IMR-90 (cell line): ENCODE results near the gene C16orf92. TPM values are rescaled to one million over a fixed set of nuclear protein-coding genes. Genes with fewer than 3 reads are reported as not detected.

Source experiments
- ATAC-seq: fragments of 200-7000 bp; cut with Tn5 transposase; 2 replicates; pipeline ENCODE4 v1.9.1; 2020; ENCODE audit warnings: low read depth, mild to moderate bottlenecking, moderate library complexity
- BruUV-seq: library from RNA; stranded (reverse); fragments of 400-500 nt; replicated peaks from 2 replicates; lab custom pipeline; 2021; lab: Mats Ljungman, UMichigan
- CTCF ChIA-PET: fragments of 300-600 bp; formaldehyde crosslinking; extraction: SDS; loops from one replicate; lab custom pipeline; 2021; ENCODE audit warnings: antibody characterized with exemption; lab: Yijun Ruan, JAX
- POLR2A ChIA-PET: fragments of 300-600 bp; sonication (Branson Sonifier 250); formaldehyde crosslinking; loops from one replicate; lab custom pipeline; 2022; ENCODE audit warnings: antibody characterized with exemption; ENCODE audit not compliant: unreplicated experiment; lab: Charles Lee
- DNase-seq: peaks from one replicate; pipeline ENCODE4 v3.0.0; 2013
- H2AFZ ChIP-seq: replicated peaks from 2 replicates; pipeline ENCODE3; 2013; ENCODE audit warnings: low read length, mild to moderate bottlenecking; ENCODE audit not compliant: poor library complexity
- H2AK5ac ChIP-seq: 2 replicates; pipeline ENCODE4 v1.6.1; 2013; ENCODE audit warnings: low read depth, low read length, inconsistent platforms
- H2AK9ac ChIP-seq: replicated peaks from 2 replicates; pipeline ENCODE3; 2013; ENCODE audit warnings: mild to moderate bottlenecking, low read depth, low read length, moderate library complexity; ENCODE audit not compliant: poor library complexity
- H2BK120ac ChIP-seq: 2 replicates; pipeline ENCODE4 v1.6.1; 2013; ENCODE audit warnings: low read depth, low read length, inconsistent platforms
- H2BK15ac ChIP-seq: 3 replicates; pipeline ENCODE4 v1.6.1; 2013; ENCODE audit warnings: low read depth, low read length, inconsistent platforms
- H2BK20ac ChIP-seq: 2 replicates; pipeline ENCODE4 v1.6.1; 2013; ENCODE audit warnings: low read depth, mild to moderate bottlenecking, inconsistent platforms, low read length, moderate library complexity
- H2BK5ac ChIP-seq: 2 replicates; pipeline ENCODE4 v1.6.1; 2013; ENCODE audit warnings: mild to moderate bottlenecking, low read depth, low read length, inconsistent platforms; ENCODE audit not compliant: poor library complexity, severe bottlenecking
- H3K14ac ChIP-seq: replicated peaks from 2 replicates; pipeline ENCODE4 v1.6.1; 2013; ENCODE audit warnings: low read depth, low read length, inconsistent platforms
- H3K18ac ChIP-seq: 2 replicates; pipeline ENCODE4 v1.6.1; 2013; ENCODE audit warnings: low read depth, low read length, control low read depth
- H3K23ac ChIP-seq: 2 replicates; pipeline ENCODE4 v1.6.1; 2013; ENCODE audit warnings: low read depth, low read length, inconsistent platforms
- H3K27ac ChIP-seq: 2 replicates; pipeline ENCODE4 v1.5.1; 2013; ENCODE audit warnings: mild to moderate bottlenecking, control low read depth, low read length; ENCODE audit not compliant: insufficient read depth
- H3K27me3 ChIP-seq: 2 replicates; pipeline ENCODE4 v1.6.1; 2013; ENCODE audit warnings: low read length; ENCODE audit not compliant: control insufficient read depth, insufficient read depth
- H3K36me3 ChIP-seq: 2 replicates; pipeline ENCODE4 v1.6.1; 2013; ENCODE audit warnings: low read length, mixed read lengths; ENCODE audit not compliant: control insufficient read depth, insufficient read depth
- H3K4ac ChIP-seq: 2 replicates; pipeline ENCODE4 v1.6.1; 2013; ENCODE audit warnings: low read depth, low read length, inconsistent platforms
- H3K4me1 ChIP-seq: 2 replicates; pipeline ENCODE4 v1.6.1; 2013; ENCODE audit warnings: low read length, mixed read lengths; ENCODE audit not compliant: control insufficient read depth, insufficient read depth
- H3K4me2 ChIP-seq: 2 replicates; pipeline ENCODE4 v1.6.1; 2013; ENCODE audit warnings: low read depth, mild to moderate bottlenecking, control low read depth, low read length, moderate library complexity
- H3K4me3 ChIP-seq: 2 replicates; pipeline ENCODE4 v1.5.1; 2013; ENCODE audit warnings: low read depth, mild to moderate bottlenecking, control low read depth, low read length, moderate library complexity; ENCODE audit not compliant: insufficient read depth
- H3K56ac ChIP-seq: 2 replicates; pipeline ENCODE4 v1.6.1; 2013; ENCODE audit warnings: low read length, inconsistent platforms; ENCODE audit not compliant: insufficient read depth; ENCODE audit errors: extremely low read depth
- H3K79me1 ChIP-seq, 2 experiments: 2 replicates each; pipeline ENCODE4 v1.6.1; 2013; ENCODE audit warnings: low read length in 2 of 2, inconsistent platforms in 1 of 2, low read depth in 1 of 2
- H3K9ac ChIP-seq: 2 replicates; pipeline ENCODE4 v1.6.1; 2013; ENCODE audit warnings: low read depth, low read length, control low read depth
- H3K9me1 ChIP-seq: 2 replicates; pipeline ENCODE4 v1.6.1; 2013; ENCODE audit warnings: low read length, inconsistent platforms; ENCODE audit not compliant: insufficient read depth
- H3K9me3 ChIP-seq: 2 replicates; pipeline ENCODE4 v1.6.1; 2013; ENCODE audit warnings: low read length; ENCODE audit not compliant: control insufficient read depth, insufficient read depth
- H4K20me1 ChIP-seq: 2 replicates; pipeline ENCODE4 v1.6.1; 2013; ENCODE audit warnings: low read length, inconsistent platforms; ENCODE audit not compliant: insufficient read depth
- H4K5ac ChIP-seq: 2 replicates; pipeline ENCODE4 v1.6.1; 2013; ENCODE audit warnings: mild to moderate bottlenecking, low read depth, low read length, control low read depth
- H4K8ac ChIP-seq, 2 experiments: 2 replicates each; pipeline ENCODE4 v1.6.1; 2013; ENCODE audit warnings: low read depth in 2 of 2, low read length in 2 of 2, control low read depth in 1 of 2, inconsistent platforms in 1 of 2
- H4K91ac ChIP-seq: 2 replicates; pipeline ENCODE4 v1.6.1; 2013; ENCODE audit warnings: low read depth, low read length, inconsistent platforms; ENCODE audit not compliant: insufficient read depth
- CHD1 ChIP-seq: IDR thresholded peaks from 2 replicates; pipeline ENCODE4 v1.6.1; 2012; ENCODE audit warnings: low read depth, low read length, improper control_type of control experiment
- WGBS, 2 experiments: methylation state at CpG; one replicate each; pipeline versions ENCODE4 v1.1.5 to v1.1.7; 2013; ENCODE audit warnings: missing lambda C conversion rate in 2 of 2; ENCODE audit not compliant: insufficient read length in 1 of 2; ENCODE audit errors: extremely low coverage in 2 of 2; 5-methylcytosine and 5-hydroxymethylcytosine counted together
- dilution Hi-C: fragments of 300-500 bp; cut with HindIII; formaldehyde crosslinking; loops from one replicate; pipeline ENCODE4 v1.14.3; 2018; ENCODE audit warnings: low sequenced_read_pairs; ENCODE audit not compliant: unreplicated experiment
- in situ Hi-C: fragments of 300-500 bp; cut with MboI; formaldehyde crosslinking; loops from 3 replicates; pipeline ENCODE4 v1.14.3; 2019; ENCODE audit warnings: low sequenced_read_pairs, inconsistent platforms, mixed read lengths
- intact Hi-C: fragments of 100-400 bp; cut with micrococcal nuclease; formaldehyde crosslinking; loops from 2 replicates; pipeline ENCODE4 v1.10.0; 2022
- polyA plus RNA-seq, 3 experiments: library from polyadenylated mRNA; depleted of rRNA; stranded (reverse); fragments of >200 nt; gene quantifications; 2 replicates each; pipeline ENCODE4 v1.2.3, GENCODE V29; 2012; ENCODE audit warnings: low replicate concordance in 1 of 3
- total RNA-seq: library from RNA; depleted of rRNA; stranded (reverse); fragments of >200 nt; gene quantifications from 2 replicates; pipeline ENCODE4 v1.2.3, GENCODE V29; 2012

The C16orf92 gene
- total and polyA plus RNA-seq, 2 of the 4 experiments (the other 2 are of a cell fraction): not detected

- ChIA-PET POLR2A (no interaction called here), CTCF (no interaction called here)
- Histone ChIP-seq H3K56ac (no peak overlapping the region), H3K79me1 (peaks cover 0 to 24% of the 10 kb centered on the region in 2 experiments; a peak in 3 of 4 replicates), H3K36me3 (peaks cover 49% of the 10 kb centered on the region), H2BK120ac (no peak overlapping the region), H4K5ac (no peak overlapping the region), H3K23ac (no peak overlapping the region), H3K27me3 (no peaks in the 10 kb centered on the region), H3K18ac (no peak overlapping the region), H3K9me1 (no peaks in the 10 kb centered on the region), H2AFZ (no peak overlapping the region), H2AK5ac (no peak overlapping the region), H4K20me1 (no peaks in the 10 kb centered on the region), H3K4ac (no peak overlapping the region), H2BK15ac (no peak overlapping the region), H3K4me1 (peaks cover 5% of the 10 kb centered on the region; the same call in 1 of the 2 replicates), H3K27ac (no peak overlapping the region), H2BK20ac (no peak overlapping the region), H3K4me3 (no peak overlapping the region), H2BK5ac (no peak overlapping the region), H4K91ac (no peak overlapping the region), H3K14ac (no peak overlapping the region), H3K9me3 (no peaks in the 10 kb centered on the region), H3K4me2 (no peak overlapping the region), H2AK9ac (no peak overlapping the region), H3K9ac (no peak overlapping the region), H4K8ac (no peak overlapping the region)
- in situ Hi-C loops: no loop called here
- BruUV-seq: no TSS peak
- DNase-seq: no peak
- no peak for TF ChIP-seq CHD1
- intact Hi-C loops: no loop called here
- dilution Hi-C loops: no loop called here
- ATAC-seq: no peak
- WGBS, 2 experiments: 96% methylated on average over 8 of the region's 35 CpGs; no CpG with 5 or more reads in 1 of the 2 experiments
Measured at GRCh38 chr16:29990883-29991570, 32.0 kb upstream of the C16orf92 start.
